ENCODE results near the gene RMRP. TPM values are rescaled to one million over a fixed set of nuclear protein-coding genes. Genes with fewer than 3 reads are reported as not detected.

The RMRP gene
- total RNA-seq, 4 donors from 2014 or later, result 841 to 3,200 (median 2,180) TPM

- no peak for TF ChIP-seq CTCF (IDR thresholded peaks at IDR 0.05)
- ATAC-seq (ENCODE audit: low FRiP score) (no peak), DNase-seq (ENCODE audit: low spot score) (no peak)
Measured at GRCh38 chr9:35629597-35629996, 28.2 kb downstream of the RMRP start.

GRCh38 chr9:35628389-35628991 lies 29.3 kb downstream of the RMRP start:
- TF ChIP-seq CTCF (IDR thresholded peaks at IDR 0.05), result no peak
- no peak for ATAC-seq (ENCODE audit: low FRiP score)
- no peak for DNase-seq (ENCODE audit: low spot score)

GRCh38 chr9:35627575-35627974 lies 30.2 kb downstream of the RMRP start:
- ATAC-seq (ENCODE audit: low FRiP score) (no peak), DNase-seq (ENCODE audit: low spot score) (no peak)
- no peak for TF ChIP-seq CTCF (IDR thresholded peaks at IDR 0.05)

GRCh38 chr9:35619800-35620158 lies 38.0 kb downstream of the RMRP start:
- TF ChIP-seq CTCF (IDR thresholded peaks at IDR 0.05), result no peak
- no peak for DNase-seq (ENCODE audit: low spot score)
- no peak for ATAC-seq (ENCODE audit: low FRiP score)

- TF ChIP-seq CTCF (IDR thresholded peaks at IDR 0.05), result no peak
- DNase-seq (ENCODE audit: low spot score) (no peak), ATAC-seq (ENCODE audit: low FRiP score) (no peak)
Measured at GRCh38 chr9:35618854-35619799, 38.7 kb downstream of the RMRP start.

GRCh38 chr9:35618325-35618727 lies 39.5 kb downstream of the RMRP start, which contains the start of gene CD72:
Gene CD72 (minus strand): TSS chr9:35618413. CDS start chr9:35618303, 110 bp downstream.
- no peak for TF ChIP-seq CTCF (IDR thresholded peaks at IDR 0.05)
- DNase-seq (ENCODE audit: low spot score) (no peak), ATAC-seq (ENCODE audit: low FRiP score) (no peak)

Data from omental fat pad (tissue), 4 donors.